ENCODE results near the gene PRSS27.

The PRSS27 gene

DNA sequence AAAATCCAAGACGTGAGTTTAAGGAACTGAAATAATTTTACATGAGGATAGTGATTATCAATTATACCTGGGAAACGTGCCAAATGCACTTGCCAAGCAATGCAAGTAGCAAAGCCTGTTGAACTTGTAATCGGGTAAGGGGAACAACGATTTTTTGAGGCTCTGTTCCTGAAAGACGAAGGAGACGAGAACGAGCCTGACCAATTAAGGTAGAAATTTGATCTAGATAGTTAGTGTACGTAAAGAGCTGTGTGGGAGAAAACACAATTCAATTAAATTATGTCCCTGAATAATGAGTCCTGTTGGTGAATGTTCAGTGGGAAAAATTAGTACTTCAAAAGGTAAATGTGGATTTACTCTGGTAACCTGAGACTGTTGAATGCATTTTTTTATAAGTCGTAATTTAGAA, 55.4 kb downstream of the PRSS27 start:
- TF ChIP-seq MYC (IDR thresholded peaks at IDR 0.05; ENCODE audit: low read depth, low read length), result no peak
- no peak for TF ChIP-seq POLR2A (IDR thresholded peaks at IDR 0.05; ENCODE audit: extremely low read depth, insufficient read length)
- TF ChIP-seq, protein P1, sequence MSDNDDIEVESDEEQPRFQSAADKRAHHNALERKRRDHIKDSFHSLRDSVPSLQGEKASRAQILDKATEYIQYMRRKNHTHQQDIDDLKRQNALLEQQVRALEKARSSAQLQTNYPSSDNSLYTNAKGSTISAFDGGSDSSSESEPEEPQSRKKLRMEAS (IDR thresholded peaks at IDR 0.05; ENCODE audit: low read depth, low read length), result no peak
- DNase-seq (ENCODE audit: low read depth), result no peak
- no peak overlapping the region for H3K4me3 ChIP-seq (ENCODE audit: low read depth, low read length)

DNA sequence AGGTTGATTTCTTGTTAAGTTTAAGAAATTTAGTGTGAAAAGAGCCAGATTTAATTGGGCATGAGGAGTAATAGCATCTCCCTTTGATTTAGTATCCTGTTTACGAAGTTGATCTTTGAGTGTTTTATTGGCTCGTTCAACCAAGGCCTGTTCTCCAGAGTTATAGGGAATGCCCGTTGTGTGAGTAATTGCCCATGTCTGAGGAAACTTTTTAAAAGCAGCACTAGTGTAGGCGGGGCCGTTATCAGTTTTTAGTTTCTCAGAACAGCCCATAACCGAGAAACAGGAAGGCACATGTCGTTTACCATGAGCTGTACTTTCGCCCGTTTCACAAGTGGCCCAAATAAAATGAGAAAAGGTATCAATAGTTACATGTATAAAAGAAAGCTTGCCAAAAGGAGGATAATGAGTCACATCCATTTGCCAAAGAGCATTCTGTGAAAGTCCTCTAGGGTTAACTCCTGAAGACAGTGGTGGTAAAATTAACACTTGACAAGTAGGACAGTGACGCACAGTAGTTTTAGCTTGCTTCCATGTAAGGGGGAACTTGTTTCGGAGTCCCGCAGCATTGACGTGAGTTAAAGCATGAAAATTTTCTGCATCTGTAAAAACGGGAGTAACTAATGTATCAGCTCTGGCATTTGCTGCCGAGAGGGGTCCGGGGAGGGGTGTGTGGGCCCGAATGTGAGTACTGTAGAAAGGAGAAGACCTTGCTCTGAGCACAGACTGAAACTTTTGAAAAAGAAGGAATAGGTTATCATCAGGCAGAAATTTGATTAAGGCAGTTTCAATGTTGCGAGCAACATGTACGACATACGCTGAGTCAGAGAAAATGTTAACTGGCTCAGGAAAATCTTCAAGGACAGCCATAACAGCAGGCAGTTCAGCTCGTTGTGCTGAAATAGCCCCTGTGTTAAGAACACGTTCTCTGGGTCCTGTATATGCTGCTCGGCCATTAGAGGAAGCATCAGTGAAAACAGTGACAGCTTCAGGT, 56.2 kb downstream of the PRSS27 start:
- DNase-seq (ENCODE audit: low read depth), result no peak
- TF ChIP-seq POLR2A (IDR thresholded peaks at IDR 0.05; ENCODE audit: extremely low read depth, insufficient read length) (no peak), MYC (IDR thresholded peaks at IDR 0.05; ENCODE audit: low read depth, low read length) (no peak)
- TF ChIP-seq, protein P1 (IDR thresholded peaks at IDR 0.05; ENCODE audit: low read depth, low read length), result no peak
- TF ChIP-seq, protein P2, sequence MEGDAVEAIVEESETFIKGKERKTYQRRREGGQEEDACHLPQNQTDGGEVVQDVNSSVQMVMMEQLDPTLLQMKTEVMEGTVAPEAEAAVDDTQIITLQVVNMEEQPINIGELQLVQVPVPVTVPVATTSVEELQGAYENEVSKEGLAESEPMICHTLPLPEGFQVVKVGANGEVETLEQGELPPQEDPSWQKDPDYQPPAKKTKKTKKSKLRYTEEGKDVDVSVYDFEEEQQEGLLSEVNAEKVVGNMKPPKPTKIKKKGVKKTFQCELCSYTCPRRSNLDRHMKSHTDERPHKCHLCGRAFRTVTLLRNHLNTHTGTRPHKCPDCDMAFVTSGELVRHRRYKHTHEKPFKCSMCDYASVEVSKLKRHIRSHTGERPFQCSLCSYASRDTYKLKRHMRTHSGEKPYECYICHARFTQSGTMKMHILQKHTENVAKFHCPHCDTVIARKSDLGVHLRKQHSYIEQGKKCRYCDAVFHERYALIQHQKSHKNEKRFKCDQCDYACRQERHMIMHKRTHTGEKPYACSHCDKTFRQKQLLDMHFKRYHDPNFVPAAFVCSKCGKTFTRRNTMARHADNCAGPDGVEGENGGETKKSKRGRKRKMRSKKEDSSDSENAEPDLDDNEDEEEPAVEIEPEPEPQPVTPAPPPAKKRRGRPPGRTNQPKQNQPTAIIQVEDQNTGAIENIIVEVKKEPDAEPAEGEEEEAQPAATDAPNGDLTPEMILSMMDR (IDR thresholded peaks at IDR 0.05; ENCODE audit: low read depth, low read length), result no peak

More for the DNA sequence above, 56.2 kb downstream of the PRSS27 start:
- no peak overlapping the region for H3K4me3 ChIP-seq (ENCODE audit: low read depth, low read length)

Measured in NB4 (cell line).